GM18873 (cell line): ENCODE results near the gene PKMYT1.
"Not testable (repeated sequence)": the region's sequence is repeated elsewhere in the genome, so short reads cannot be mapped to it uniquely, and the experiment has no call there.

Experiments used
- ATAC-seq: cut with Tn5 transposase; IDR thresholded peaks from one replicate; pipeline ENCODE4 v1.9.1; 2021; ENCODE audit warnings: mild to moderate bottlenecking, moderate library complexity, moderate number of reproducible peaks; ENCODE audit not compliant: unreplicated experiment, low FRiP score

The PKMYT1 gene

DNA sequence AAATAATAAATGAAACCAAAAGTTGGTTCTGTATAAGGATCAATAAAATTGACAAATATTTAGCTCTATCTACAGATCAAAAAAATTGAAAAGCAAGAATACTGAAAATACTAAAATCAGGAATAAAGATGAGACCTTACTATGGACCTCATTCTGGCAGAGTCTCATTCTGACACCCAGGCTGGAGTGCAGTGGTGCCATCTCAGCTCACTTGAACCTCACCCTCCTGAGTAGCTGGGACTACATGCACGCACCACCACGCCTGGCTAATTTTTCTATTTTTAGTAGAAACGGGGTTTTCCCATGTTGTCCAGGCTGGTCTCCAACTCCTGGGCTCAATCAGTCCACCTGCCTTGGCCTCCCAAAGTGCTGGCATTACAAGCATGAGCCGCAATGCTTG lies 38.2 kb downstream of the PKMYT1 start:
- no peak for ATAC-seq

DNA sequence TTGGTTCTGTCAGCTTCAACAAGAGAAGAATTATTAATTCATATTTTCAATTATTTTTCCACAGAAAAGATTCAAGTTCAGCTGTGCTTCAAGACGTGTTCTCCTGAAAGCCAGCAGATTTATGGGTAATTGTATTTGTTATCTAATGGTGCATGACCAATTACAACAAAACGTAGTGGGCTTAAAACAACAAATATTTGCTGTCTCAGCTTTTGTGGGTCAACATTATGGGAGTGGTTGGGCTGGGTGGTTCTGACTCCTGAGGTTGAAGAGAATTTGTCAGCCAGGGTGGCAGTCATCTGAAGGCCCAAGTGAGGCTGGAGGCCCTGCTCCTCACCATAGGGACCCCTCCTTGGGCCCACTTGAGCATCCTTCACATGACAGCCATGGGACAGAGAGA lies 40.3 kb downstream of the PKMYT1 start:
- ATAC-seq = no peak

DNA sequence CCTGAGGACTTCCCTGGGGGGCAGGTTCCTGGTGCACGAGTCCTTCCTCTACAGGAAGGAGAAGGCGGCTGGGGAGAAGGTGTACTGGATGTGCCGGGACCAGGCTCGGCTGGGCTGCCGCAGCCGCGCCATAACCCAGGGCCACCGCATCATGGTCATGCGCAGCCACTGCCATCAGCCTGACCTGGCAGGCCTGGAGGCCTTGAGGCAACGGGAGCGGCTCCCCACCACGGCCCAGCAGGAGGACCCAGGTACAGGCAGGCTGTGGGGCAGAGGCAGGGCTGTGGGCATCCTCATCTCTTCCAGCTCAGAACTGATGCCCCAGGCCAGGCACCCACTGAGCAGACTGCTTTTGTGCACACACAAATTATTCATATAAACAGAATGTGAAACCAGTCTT lies 42.0 kb downstream of the PKMYT1 start:
- ATAC-seq = no peak

DNA sequence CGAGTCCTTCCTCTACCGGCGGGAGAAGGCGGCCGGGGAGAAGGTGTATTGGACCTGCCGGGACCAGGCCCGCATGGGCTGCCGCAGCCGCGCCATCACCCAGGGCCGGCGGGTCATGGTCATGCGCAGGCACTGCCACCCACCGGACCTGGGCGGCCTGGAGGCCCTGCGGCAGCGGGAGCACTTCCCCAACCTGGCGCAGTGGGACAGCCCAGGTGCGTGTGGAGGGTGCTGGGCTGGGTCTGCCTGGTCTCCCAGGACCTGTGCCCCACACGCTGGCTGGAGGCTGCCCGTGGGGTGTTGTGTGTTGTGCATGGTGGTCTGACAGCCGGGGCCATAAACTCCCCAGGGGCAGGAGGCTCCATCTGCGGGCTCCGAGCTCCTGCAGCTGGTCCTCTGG lies 43.1 kb downstream of the PKMYT1 start:
- ATAC-seq = no peak

DNA sequence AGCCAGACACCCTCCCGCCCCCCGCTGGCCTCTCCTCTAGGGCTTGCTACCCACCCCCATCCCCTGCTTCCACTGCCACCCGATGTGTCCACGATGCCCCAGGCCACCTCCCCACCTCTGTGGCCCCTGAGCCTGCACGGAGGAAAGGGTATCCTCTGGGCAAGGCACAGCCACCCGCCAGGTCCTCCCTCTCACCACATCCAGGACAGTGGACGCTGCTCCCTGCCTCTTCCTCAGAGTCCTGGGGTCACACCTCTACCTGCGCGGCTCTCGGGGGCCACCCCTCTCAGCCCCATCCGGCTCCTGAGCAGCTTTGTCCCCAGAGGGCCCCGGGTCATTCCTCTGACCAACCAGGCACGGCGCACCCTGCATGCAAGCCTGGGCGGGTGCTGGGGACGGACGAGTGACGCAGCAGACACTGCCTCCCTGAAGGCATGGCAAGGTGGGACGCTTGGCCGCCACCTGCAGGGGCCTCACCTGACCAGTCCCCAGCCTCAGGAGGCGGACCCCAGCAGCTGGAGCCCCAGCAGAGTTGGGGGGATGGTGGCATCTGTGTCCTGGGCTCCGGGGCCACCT lies 43.7 kb downstream of the PKMYT1 start:
- no peak for ATAC-seq

GRCh38 chr16:2934450-2934849 lies 45.8 kb downstream of the PKMYT1 start:
- no peak for ATAC-seq

GRCh38 chr16:2933701-2934100 lies 46.5 kb downstream of the PKMYT1 start:
- ATAC-seq = no peak

DNA sequence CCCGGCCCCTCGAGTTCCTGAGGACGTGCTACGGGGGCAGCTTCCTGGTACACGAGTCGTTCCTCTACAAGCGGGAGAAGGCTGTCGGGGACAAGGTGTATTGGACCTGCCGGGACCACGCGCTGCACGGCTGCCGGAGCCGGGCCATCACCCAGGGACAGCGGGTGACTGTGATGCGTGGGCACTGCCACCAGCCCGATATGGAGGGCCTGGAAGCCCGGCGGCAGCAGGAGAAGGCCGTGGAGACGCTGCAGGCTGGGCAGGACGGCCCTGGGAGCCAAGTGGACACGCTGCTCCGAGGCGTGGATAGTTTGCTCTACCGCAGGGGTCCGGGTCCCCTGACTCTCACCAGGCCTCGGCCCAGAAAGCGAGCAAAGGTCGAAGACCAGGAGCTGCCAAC lies 47.1 kb downstream of the PKMYT1 start:
- ATAC-seq = no peak

DNA sequence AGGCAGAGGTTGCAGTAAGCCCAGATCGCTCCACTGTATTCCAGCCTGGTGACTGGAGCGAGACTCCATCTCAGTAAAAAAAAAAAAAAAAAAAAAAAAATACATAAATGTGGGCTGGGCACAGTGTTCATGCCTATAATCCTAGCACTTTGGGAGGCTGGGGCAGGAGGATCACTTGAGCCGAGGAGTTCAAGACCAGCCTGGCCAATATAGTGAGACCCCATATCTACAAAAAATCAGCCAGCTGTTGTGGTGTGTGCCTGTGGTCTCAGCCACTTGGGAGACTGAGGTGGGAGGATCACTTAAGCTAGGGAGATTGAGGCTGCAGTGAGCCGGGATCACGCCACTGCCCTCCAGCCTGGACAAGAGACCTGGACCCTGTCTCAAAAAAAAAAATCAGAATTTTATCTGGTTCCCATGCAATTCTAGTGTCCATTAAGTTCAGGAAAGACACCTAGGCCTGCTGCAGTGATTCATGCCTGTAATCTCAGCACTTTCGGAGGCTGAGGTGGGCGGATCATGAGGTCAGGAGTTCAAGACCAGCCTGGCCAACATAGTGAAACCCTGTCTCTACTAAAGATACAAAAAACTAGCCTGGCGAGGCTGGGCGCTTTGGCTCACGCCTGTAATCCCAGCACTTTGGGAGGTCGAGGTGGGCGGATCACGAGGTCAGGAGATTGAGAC lies 48.9 kb downstream of the PKMYT1 start:
- ATAC-seq = not testable (repeated sequence)

DNA sequence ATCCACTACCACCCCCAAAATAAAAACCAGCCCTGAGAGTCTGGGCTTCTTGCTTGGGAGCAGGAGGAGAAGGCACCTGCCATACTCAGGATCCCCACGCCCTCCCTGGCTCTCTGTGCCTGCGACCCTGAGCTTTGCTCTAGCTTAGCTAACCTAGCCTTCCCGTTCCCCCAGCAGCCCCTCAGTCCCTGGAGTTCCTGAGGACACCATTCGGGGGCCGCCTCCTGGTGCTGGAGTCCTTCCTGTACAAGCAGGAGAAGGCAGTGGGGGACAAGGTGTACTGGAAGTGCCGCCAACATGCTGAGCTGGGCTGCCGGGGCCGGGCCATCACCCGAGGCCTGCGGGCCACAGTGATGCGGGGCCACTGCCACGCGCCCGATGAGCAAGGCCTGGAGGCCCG lies 50.0 kb downstream of the PKMYT1 start:
- no peak for ATAC-seq

DNA sequence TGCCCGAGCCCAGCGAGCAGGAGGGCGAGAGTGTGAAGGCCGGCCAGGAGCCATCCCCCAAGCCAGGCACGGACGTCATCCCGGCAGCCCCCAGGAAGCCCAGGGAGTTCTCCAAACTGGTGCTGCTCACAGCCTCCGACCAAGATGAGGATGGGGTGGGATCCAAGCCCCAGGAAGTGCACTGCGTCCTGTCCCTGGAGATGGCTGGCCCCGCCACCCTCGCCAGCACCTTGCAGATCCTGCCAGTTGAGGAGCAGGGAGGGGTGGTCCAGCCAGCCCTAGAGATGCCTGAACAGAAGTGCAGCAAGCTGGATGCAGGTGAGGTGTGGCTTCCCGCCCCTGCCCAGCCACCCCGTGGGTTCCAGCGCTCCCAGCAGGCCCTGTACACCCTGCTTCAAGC lies 50.6 kb downstream of the PKMYT1 start:
- no peak for ATAC-seq

DNA sequence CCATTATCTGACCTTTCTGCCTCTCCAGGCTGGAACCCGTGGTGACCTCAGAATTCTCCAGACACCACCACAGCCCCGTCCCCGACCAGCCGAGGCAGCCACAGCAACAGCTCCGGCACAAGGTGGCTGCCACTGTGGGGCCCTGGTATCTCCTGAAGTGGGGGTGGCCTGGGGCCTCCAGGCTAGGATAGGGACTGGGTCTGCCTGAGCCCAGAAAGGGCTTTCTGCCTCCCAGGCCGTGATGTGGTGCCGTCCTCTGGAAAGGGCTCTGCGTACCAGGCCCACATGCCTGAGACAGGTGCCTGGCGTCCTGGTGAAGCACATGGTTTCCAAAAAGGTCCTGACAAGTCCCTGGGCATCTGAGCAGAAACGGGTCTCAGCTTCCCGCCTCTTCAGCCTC lies 51.5 kb downstream of the PKMYT1 start:
- ATAC-seq = no peak

DNA sequence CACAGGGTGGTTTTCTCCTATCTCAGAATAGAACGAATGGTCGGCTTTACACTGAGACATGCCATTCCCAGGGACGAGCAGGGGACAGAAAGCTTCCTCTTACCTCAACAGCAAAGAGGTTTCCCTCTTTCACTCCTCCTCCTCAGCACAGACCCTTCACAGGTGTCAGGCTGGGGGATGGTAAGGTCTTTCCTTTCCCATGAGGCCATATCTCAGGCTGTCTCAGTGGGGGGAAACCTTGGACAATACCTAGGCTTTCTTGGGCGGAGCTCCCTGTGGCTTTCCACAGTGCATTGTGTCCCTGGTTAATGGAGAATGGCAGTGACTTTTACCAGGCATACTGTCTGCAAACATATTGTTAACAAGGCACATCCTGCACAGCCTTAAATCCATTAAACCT lies 52.1 kb downstream of the PKMYT1 start:
- not testable (repeated sequence) for ATAC-seq

- ATAC-seq = no peak
These were observed 53.1 kb downstream of the PKMYT1 start for GRCh38 chr16:2927010-2927646.

- ATAC-seq = no peak
These were observed 53.6 kb downstream of the PKMYT1 start for GRCh38 chr16:2926650-2926999.

GRCh38 chr16:2925951-2926649 lies 54.1 kb downstream of the PKMYT1 start:
- ATAC-seq = no peak

DNA sequence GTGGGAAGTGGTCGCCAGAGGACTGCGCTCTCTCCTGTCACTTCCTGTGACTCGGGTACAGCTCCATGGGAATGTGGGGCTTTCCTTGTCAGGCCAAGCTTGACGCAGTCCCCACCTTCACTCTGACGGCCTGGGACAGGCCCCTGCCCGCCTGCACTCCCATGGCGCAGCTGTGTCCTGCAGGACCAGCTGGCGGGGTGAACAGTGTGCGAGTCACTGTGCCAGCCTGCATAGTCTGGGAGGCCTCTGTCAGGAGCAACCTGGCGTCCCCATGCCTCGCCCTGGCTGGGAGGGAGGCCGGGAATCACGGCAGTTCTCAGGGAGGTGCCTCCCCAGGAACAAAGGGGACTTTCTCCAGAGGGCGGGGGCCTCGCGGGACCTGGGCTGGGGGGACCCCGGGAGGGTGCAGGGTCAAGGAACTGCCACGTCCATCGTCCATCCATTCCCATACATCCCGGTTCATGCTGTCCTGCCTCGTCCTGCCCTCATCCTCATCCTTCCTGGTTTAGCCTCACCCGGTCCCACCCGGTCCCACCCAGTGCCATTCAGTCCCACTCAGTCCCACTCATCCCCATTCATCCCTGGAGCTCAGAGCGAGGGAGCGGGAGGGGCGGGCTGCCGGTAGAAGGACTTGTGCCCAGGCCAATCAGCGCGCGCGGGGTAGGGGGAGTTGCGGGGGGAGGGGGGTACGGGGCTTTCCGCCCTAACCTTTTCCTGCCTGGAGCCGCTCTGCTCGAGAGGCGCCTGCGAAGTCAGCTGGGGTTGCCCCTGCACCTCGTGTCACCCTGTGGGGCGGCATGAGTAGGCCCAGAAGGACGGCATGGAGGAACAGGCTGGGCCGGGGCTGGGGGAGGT lies 55.1 kb downstream of the PKMYT1 start:
- ATAC-seq = no peak

GRCh38 chr16:2923481-2923880 lies 56.8 kb downstream of the PKMYT1 start:
- ATAC-seq = no peak
